Stimulated activated naive CD8-positive, alpha-beta T cell treated with anti-CD3 and anti-CD28 coated beads, Interleukin-15, Interleukin-2, amounts not matched to agents 100 ng/mL and 50 ng/mL, for 24 hours (primary cell): ENCODE results near the gene NOP9.

Experiments used
- H3K27ac Mint-ChIP-seq: one replicate; pipeline ENCODE4 v1.8.0; 2021; ENCODE audit warnings: mild to moderate bottlenecking, mixed read lengths
- H3K27me3 Mint-ChIP-seq: one replicate; pipeline ENCODE4 v1.8.0; 2021; ENCODE audit warnings: mixed read lengths
- H3K36me3 Mint-ChIP-seq: one replicate; pipeline ENCODE4 v1.8.0; 2021; ENCODE audit warnings: low read depth, mixed read lengths
- H3K4me1 Mint-ChIP-seq: one replicate; pipeline ENCODE4 v1.8.0; 2021; ENCODE audit warnings: low read depth, mixed read lengths
- H3K4me3 Mint-ChIP-seq: one replicate; pipeline ENCODE4 v1.8.0; 2021; ENCODE audit warnings: mild to moderate bottlenecking, mixed read lengths
- H3K9me3 Mint-ChIP-seq: one replicate; pipeline ENCODE4 v1.8.0; 2021; ENCODE audit warnings: mixed read lengths

NOP9 gene

DNA sequence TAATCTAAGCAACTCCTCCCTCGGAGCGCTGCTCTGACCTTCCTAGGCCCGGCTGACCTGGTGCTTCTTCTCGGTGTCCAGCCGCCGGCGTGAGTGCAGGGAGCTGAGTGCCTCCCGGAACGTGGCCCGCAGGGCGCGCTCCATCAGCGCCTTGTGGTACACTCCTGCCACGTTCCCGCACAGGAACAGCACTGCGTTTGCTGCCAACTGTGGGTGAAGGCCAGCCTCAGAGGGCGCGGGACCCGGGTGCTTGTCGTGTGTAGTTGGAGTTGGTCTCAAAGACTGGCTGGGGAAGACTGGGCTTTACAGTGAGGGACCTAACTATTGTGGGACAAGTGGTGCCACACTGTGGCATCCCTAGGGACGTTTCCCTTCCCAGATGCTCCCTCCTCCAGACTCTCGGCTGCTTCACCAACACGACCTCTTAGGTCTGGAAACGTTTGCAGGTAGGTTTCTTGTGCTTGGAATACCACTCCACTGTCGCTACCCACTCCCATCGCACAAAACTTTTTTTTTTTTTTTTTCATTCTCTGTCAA is 32.1 kb downstream of the NOP9 start:
- Mint-ChIP-seq H3K36me3 (peaks cover 6% of the 10 kb centered on the region), H3K27ac (peak overlapping the region; percentile 12), H3K27me3 (peaks cover 31% of the 10 kb centered on the region), H3K4me3 (peak overlapping the region; percentile 80), H3K9me3 (no peaks in the 10 kb centered on the region), H3K4me1 (peaks cover 69% of the 10 kb centered on the region)

DNA sequence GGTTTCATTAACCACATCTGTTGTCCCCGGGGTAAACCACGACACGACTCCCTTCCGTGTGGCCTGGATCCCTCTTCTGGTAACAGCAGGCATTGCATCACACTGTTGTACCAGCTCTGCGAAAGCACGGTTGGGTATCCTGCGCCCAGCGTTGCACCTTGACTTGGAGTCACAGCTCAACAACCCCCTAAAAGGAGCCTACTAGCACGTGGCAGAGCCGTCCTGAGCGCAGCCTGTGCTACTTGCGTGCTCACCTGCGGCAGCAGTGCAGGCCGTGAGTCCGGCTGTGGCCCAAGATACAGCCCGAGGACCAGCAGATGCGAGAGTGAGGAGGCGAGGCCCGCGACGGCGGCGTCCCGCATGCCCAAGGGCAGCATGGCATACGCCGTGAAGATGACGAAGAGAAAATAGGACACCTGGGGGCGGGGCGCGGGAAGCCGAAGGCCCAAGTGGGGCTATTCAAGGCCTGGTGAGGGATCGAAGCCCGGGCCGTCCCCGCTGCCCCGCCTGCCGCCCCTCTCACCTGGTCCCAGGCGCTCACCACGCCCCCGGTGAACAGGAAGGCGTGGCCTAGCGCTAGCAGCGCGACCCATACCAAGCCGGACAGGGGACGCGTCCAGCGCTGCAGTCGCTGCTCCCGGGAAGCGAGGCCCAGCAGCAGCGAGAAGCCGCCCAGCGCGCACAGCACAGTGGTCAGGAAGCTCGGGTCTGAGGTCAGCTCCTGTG is 32.8 kb downstream of the NOP9 start:
- peaks cover 31% of the 10 kb centered on the region for H3K27me3 Mint-ChIP-seq
- peaks cover 6% of the 10 kb centered on the region for H3K36me3 Mint-ChIP-seq
- H3K4me3 Mint-ChIP-seq, result peak overlapping the region; percentile 80
- H3K9me3 Mint-ChIP-seq, result no peaks in the 10 kb centered on the region
- H3K4me1 Mint-ChIP-seq, result peaks cover 64% of the 10 kb centered on the region
- peak overlapping the region; percentile 12 for H3K27ac Mint-ChIP-seq

DNA sequence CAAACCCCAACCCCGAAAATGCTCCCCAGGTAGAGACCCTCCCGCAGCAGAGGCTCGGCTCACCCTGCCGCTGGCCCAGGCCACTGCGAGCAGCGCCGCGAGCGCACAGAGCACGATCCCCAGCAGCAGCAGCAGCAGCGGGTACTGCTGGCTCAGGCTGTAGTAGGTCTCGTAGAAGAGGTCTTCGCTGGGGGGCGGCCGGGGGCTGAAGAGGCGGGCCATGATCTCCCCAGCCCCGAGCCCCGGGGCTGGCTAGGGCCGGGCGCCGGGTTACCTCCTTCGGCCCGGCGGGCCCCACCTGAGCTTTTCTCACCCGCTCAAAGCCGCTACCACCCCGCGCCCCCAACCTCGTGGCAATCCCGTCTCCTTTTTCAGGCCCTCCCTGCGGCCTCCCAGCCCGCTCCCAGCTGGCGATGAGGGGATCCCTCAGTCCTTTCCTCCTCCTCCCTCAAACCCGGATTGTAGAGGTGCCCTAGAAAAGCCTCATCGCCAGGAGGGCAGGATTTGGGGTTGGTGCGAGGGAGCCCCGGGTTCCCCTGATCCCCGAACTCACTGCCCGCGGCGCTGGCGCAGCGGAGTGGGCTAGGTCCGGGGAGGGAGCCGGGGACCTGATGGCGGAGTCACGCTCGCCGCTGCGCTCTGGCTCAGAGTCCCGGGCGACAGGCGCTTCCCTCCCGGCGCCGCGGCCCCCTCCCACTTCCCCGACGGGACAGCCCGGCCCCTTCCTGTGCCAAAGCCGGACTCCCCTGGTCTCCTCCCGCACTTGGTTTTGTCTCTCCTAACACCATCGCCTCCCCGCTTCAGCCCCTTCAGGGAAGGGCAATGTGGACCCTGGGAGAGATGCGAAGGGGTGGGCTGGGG is 35.0 kb downstream of the NOP9 start, which contains the start of gene ADCY4:
Gene ADCY4, minus strand, starts transcription at position 641 of the 861 bp plus-strand sequence. Its CDS starts 419 bp downstream, at position 222.
- peak within 1 kb of the TSS; percentile 63 for H3K4me3 Mint-ChIP-seq
- H3K4me1 Mint-ChIP-seq, result peaks cover 65% of the 10 kb centered on the region
- peaks cover 6% of the 10 kb centered on the region for H3K36me3 Mint-ChIP-seq
- H3K27me3 Mint-ChIP-seq, result peaks cover 31% of the 10 kb centered on the region
- H3K9me3 Mint-ChIP-seq, result no peaks in the 10 kb centered on the region
- H3K27ac Mint-ChIP-seq, result no peak within 1 kb of the TSS

DNA sequence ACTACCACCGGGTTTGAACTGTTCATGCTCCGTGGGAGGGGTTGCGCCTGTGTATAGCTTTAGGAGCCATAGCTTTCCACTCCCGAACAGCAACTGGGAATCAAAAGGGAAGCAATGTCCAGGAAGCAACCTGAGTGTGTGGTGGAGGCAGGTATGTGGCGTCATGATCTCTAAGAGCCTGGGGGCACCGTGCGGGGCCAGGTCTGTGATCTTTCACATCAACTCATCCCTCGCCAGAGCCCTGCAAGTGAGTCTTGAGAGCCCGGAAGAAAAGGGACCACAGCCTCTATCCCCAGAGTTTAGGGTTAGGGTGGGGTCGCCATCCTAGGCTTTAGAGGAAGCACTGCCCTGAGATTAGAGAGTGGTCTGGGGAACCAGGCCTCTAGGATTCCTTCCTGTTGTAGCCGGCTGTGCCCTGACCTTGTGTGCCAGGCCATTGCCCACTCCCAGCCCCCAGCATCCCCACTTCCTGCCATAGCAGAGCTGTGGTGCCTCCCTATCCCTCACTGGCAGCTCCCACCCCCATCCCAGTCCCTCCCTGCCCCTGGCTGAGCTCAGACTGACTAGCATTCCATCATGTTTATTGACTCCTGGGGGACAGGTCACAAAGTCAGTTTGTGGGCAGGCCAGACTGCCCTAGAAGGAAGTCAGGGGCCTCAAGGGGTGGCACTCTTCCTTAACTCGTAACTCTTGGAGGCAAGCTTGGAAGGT is 36.0 kb downstream of the NOP9 start:
- Mint-ChIP-seq H3K4me1 (peaks cover 61% of the 10 kb centered on the region), H3K27me3 (peaks cover 27% of the 10 kb centered on the region), H3K36me3 (peaks cover 6% of the 10 kb centered on the region), H3K27ac (no peak overlapping the region), H3K9me3 (no peaks in the 10 kb centered on the region), H3K4me3 (peak overlapping the region; percentile 51)

DNA sequence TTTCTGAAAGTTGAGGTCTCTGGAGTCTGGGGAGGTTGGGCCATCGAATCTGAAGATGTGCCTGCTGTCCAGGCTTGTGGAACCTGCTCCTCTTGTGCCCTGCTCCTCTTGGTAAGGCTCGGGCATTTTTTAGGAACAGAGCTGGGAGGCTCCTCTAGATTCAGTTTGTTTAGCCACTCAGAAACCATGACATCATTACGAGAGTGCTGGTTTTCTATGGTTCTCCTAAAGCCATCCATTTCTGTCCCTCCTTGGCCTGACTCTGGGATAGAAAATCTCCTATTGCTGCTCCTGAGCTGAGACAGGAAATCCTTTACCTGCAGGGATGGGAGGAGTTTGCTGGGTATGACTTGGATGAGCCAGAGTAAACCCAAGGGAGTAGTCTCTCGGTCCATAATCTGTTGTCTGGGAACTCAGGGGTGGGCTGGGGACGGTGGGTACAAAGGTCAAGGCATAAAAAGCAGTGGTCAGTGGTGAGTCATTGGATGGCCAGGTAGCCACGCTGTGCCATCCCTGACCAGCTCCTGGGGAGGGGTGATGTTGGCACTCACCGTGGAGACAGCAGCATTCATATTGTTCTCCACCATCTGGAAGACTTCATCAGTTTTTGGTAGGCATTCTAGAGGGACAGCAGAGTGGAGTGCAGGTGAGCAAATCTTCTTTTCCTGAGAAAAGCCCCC is 37.6 kb downstream of the NOP9 start:
- H3K4me1 Mint-ChIP-seq, result peaks cover 51% of the 10 kb centered on the region
- H3K27me3 Mint-ChIP-seq, result peaks cover 28% of the 10 kb centered on the region
- no peak overlapping the region for H3K4me3 Mint-ChIP-seq
- H3K9me3 Mint-ChIP-seq, result no peaks in the 10 kb centered on the region
- H3K36me3 Mint-ChIP-seq, result peaks cover 6% of the 10 kb centered on the region
- H3K27ac Mint-ChIP-seq, result no peak overlapping the region

DNA sequence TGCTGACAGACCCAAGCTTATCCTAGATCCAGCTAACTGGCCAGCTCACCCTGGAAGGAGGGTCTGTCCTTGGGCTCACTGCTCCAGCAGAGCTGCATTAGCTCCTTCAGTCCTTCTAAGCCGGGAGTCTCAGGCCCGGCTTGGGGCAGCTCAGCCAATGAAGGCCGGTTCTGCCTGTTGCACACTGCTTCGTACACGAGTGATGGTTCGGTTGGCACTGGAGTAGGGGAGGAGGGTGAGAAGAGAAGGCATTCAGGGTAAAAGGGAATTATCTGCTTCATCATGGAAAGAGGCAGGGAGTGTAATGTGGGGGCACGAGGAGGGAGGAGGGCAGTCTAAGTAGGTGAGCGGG is 38.1 kb downstream of the NOP9 start:
- Mint-ChIP-seq H3K4me3 (no peak overlapping the region), H3K4me1 (peaks cover 46% of the 10 kb centered on the region), H3K9me3 (no peaks in the 10 kb centered on the region), H3K27ac (no peak overlapping the region), H3K27me3 (peaks cover 27% of the 10 kb centered on the region), H3K36me3 (peaks cover 6% of the 10 kb centered on the region)

DNA sequence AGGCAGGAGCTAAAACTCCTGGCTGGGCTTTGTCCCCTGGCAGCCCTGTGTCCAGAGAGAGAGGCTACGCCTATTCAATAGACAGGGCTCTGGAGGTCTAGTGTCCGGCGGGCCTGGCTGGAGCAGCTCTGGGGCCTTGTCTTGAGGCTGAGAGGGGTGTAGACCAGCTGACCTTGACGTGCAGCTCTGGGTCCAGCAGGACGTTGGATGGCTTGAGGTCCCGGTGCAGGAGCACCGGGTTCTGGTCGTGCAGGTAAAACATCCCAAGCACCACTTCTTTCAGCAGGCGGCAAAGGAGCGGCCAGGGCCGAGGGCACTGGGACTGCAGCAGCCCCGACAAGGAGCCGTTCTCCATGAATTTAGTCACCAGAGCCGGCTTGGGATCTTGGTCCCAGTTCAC is 39.2 kb downstream of the NOP9 start:
- no peak overlapping the region for H3K27ac Mint-ChIP-seq
- H3K27me3 Mint-ChIP-seq, result peaks cover 24% of the 10 kb centered on the region
- H3K4me3 Mint-ChIP-seq, result peak overlapping the region; percentile 87
- H3K36me3 Mint-ChIP-seq, result peaks cover 6% of the 10 kb centered on the region
- peaks cover 35% of the 10 kb centered on the region for H3K4me1 Mint-ChIP-seq
- no peaks in the 10 kb centered on the region for H3K9me3 Mint-ChIP-seq

DNA sequence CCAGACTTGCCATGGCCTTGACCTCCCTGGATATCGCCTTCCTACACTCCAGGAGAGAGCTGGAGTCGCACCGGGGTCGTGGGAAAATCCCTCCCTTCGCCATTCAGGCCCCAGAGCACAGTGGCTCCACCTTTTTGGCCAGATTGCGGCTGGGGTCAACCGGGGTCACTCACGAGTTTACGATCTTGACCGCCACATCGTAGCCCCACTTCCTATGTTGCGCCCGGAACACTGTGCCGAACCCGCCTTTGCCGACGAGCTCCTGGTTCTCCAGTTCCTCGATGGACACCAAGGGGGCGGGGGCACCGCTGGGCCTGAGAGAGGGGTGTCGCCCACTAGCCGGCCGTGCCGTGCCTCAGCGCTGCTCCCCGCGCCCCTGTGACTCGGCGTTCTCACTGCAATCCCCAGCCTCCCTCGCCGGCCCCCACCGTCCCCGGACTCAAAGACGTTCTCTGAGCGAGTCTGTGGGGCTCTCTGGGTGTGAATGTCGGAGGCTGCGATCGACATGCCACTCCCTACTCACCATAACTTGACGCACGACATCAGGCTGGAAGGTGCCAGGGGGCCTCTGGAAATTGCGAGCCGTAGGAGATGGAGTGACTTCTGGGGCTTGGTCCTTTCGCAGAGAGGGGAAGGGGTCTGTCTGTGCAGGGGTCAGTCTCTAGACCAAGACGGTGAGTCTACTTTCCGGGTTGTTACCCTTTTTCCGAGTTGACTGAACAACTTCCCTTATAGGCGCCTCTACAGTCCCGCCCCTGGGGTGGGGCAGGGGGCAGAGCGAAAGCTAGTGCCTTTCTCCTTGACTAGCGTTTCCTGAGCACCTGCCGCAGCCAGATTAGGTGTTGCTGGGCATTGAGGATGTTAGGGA is 39.9 kb downstream of the NOP9 start, which contains the start of gene RIPK3:
Gene RIPK3, minus strand, starts transcription at position 708 of the 868 bp plus-strand sequence. Its CDS starts 165 bp downstream, at position 543.
- H3K36me3 Mint-ChIP-seq, result peaks cover 6% of the 10 kb centered on the region
- H3K27me3 Mint-ChIP-seq, result peaks cover 20% of the 10 kb centered on the region
- H3K27ac Mint-ChIP-seq, result peak within 1 kb of the TSS; percentile 55
- H3K9me3 Mint-ChIP-seq, result no peaks in the 10 kb centered on the region
- H3K4me1 Mint-ChIP-seq, result peaks cover 30% of the 10 kb centered on the region
- H3K4me3 Mint-ChIP-seq, result peak within 1 kb of the TSS; percentile 87

DNA sequence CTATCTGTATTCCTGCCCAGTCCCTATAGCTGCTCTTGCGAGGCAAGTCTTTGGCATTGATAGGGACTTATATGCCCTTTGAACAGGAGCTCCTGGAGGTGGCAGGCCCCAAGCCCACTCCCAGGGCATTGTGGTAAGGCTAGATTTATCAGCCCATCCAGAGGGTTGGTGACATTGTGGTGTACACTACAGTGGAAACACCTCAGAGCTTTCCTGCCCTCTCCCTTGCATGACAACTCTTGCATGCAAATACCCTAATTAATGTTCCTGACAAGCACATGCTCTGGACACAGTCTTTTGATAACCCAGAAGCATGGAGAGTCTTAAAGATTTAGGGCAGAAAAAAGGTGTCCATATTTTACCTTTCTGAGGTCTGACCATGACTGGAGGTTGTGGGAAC is 41.0 kb downstream of the NOP9 start:
- Mint-ChIP-seq H3K4me3 (no peak overlapping the region), H3K4me1 (peaks cover 21% of the 10 kb centered on the region), H3K27ac (no peak overlapping the region), H3K27me3 (peaks cover 22% of the 10 kb centered on the region), H3K9me3 (no peaks in the 10 kb centered on the region), H3K36me3 (peaks cover 6% of the 10 kb centered on the region)

DNA sequence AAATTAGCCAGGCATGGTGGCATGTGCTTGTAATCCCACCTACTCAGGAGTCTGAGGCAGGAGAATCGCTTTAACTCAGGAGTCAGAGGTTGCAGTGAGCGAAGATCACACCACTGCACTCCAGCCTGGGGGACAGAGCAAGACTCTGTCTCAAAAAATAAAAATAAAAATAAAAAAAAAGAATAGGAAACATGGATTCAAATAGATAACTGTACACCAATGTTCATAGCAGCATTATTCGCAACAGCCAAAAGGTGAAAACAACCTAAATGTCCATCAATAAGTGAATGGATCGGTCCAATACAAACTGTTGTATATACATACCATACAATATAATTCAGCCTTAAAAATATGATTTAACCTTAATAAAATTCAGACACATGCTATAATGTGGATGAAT is 43.2 kb downstream of the NOP9 start:
- no peak overlapping the region for H3K4me3 Mint-ChIP-seq
- no peaks in the 10 kb centered on the region for H3K9me3 Mint-ChIP-seq
- H3K36me3 Mint-ChIP-seq, result no peaks in the 10 kb centered on the region
- H3K27me3 Mint-ChIP-seq, result peaks cover 25% of the 10 kb centered on the region
- H3K27ac Mint-ChIP-seq, result no peak overlapping the region
- H3K4me1 Mint-ChIP-seq, result peaks cover 21% of the 10 kb centered on the region

DNA sequence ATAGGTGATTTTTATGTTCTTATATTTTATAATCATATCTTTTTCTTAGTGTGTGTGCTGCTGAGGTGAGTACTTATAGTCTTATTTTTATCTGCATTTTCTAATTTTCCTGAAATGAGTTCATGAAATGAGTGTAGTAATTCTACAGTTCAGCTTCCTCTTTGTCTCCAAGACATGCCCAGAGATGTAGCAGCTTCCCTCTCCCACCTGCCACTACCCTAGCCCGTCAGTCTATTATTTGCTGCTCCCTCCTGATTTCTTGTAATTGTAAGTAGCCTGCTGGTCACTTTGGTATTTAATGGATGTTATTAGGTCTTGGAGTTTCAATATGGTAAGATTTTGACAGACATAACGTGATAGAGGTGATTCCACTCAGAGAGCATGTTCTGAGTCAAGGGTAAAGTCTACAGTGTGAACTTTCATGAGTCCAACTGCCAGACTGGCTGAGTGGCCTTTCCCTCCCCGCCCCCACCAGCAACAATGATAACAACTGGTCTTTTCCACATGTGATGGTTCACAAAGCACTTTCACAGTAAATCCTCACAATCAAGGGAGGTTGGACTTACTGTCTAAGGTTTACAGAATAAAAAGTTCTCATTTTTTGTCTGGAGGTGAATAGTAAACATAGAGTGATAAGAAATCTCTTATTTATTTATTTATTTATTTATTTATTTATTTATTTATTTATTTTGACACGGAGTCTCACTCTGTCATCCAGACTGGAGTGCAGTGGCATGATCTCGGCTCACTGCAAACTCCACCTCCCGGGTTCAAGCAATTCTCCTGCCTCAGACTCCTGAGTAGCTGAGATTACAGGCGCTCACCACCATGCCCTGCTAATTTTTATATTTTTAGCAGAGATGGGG is 44.4 kb downstream of the NOP9 start:
- no peaks in the 10 kb centered on the region for H3K9me3 Mint-ChIP-seq
- H3K36me3 Mint-ChIP-seq, result no peaks in the 10 kb centered on the region
- H3K27ac Mint-ChIP-seq, result no peak overlapping the region
- peaks cover 12% of the 10 kb centered on the region for H3K4me1 Mint-ChIP-seq
- no peak overlapping the region for H3K4me3 Mint-ChIP-seq
- peaks cover 29% of the 10 kb centered on the region for H3K27me3 Mint-ChIP-seq

DNA sequence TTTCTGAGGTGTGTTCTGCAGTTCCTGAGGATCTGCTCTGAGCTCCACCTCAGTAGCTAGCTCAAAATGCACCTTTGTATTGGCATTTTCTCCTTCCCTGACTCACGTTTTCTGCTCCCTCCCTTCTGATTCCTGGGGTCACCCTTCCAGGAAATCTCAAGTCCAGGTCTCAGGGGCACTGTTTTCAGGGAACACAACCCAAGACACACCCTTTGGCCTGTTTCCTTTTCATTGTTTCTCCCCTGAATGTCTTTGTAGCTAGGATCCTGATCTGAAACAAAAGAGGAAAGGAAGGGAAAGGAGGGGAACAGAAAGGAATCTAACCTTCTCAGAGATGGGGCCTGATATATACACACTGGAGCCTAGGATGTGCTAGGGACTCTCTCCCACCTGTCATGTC is 47.5 kb downstream of the NOP9 start:
- no peaks in the 10 kb centered on the region for H3K36me3 Mint-ChIP-seq
- H3K9me3 Mint-ChIP-seq, result no peaks in the 10 kb centered on the region
- H3K27me3 Mint-ChIP-seq, result peaks cover 51% of the 10 kb centered on the region
- H3K4me1 Mint-ChIP-seq, result no peaks in the 10 kb centered on the region
- H3K4me3 Mint-ChIP-seq, result no peak overlapping the region
- no peak overlapping the region for H3K27ac Mint-ChIP-seq

DNA sequence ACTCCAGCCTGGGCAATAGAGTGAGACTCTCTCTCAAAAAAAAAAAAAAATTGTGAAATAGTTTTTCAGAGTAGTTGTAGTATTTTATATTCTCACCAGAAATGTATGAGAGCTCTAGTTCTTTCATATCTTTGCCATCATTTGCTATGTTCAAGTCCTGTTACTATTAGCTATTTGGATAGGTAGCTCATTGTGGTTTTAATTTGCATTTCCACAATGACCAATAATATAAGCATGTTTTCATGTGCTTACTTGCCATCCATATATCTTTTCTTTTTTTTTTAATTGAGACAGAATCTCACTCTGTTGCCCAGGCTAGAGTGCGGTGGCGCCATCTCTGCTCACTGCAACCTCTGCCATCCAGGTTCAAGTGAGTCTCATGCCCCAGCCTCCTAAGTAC is 48.5 kb downstream of the NOP9 start:
- H3K4me3 Mint-ChIP-seq, result no peak overlapping the region
- peaks cover 52% of the 10 kb centered on the region for H3K27me3 Mint-ChIP-seq
- H3K27ac Mint-ChIP-seq, result no peak overlapping the region
- no peaks in the 10 kb centered on the region for H3K36me3 Mint-ChIP-seq
- H3K4me1 Mint-ChIP-seq, result no peaks in the 10 kb centered on the region
- H3K9me3 Mint-ChIP-seq, result no peaks in the 10 kb centered on the region
